AML-193 (cell line): ENCODE results near the gene PPP1R12B.
"Not testable (repeated sequence)": the region's sequence is repeated elsewhere in the genome, so short reads cannot be mapped to it uniquely, and the experiment has no call there.

Experiments used
- DNase-seq, 2 experiments: peaks; one replicate each; lab custom pipeline; 2025; lab: John Stamatoyannopoulos, UW

The PPP1R12B gene

DNA sequence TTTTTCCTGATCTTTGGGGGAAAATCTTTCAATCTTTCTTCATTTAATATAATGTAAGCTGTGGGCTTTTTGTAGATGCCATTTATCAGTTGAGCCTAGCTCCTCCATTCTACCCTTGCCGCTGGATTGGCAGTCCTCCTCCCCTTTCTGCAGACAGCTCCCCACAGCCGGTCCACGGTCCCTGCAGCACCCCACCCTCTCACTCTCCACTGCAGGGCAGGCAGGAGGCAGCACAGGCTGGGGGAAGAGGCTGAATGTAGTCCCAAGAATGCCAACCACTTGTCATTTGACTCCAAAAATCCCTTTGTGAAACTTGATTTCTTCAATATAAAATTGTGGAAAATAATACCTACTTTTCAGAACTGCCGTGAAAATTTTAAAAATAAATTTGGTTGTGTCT, 265.1 kb downstream of the PPP1R12B start:
- no peak for DNase-seq

GRCh38 chr1:202614363-202615207, 266.1 kb downstream of the PPP1R12B start:
- peak; percentile 5 to 15 for DNase-seq

DNA sequence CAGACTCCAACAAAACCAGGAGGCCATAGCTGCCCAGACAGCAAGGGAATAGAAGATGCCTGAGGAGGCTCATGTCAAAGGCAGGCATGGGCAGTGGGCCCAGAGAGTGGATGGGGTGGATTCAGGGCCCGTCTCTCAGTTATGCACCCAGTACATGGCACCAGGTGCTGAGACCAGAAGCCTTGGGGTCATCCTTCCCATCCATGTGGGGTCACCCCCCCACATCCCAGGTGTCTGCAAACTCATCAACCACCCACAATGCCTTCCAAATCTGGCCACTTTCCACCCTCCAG, 266.7 kb downstream of the PPP1R12B start:
- DNase-seq = not testable (repeated sequence)

DNA sequence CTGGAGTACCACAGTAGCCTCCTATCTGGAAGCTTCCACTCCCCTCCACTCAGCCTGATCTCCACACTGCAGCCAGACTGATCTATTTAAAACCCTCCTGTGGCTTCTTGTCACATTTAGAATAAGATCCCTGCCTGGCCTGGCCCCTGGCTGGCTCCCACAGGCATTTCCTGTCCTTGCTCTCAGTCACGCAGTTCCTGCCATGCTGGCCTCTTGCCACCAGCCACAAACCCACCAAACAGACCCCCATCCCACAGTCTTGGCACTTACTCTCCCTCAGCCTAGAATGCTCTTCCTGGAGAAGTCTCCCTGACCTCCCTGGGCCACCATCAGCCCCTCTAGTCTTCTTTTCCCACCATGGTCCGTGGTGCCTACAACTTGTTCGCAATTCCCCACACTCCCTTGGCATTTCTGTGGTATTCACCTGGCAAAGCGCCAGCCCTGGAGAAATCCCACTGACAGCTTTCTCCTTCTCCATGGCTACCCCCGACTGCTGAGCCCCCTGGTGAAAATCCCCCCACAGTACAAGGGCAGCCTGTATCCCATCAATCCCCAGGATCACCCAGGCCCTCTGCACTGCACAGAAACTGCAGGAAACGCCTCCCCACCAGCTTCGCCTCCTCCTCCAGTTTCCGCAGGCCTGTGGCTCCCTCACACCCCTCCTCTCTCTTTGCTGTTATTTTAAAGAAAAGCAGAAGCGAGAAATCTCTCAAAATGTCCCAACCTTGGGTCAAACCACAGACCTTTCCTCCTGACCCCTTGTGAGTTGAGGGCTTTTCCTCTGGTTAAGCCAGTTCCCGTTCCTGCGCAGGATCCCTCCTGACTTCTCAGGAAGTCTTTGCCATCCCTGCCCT, 267.2 kb downstream of the PPP1R12B start:
- peak; percentile 95 for DNase-seq

- DNase-seq = no peak
Measured at GRCh38 chr1:202616355-202616915, 267.9 kb downstream of the PPP1R12B start.

GRCh38 chr1:202619012-202619411, 270.5 kb downstream of the PPP1R12B start:
- DNase-seq = not testable (repeated sequence)

- DNase-seq = no peak
Measured at GRCh38 chr1:202619505-202619904, 271.0 kb downstream of the PPP1R12B start.

GRCh38 chr1:202620036-202620435, 271.5 kb downstream of the PPP1R12B start:
- DNase-seq = not testable (repeated sequence)

- DNase-seq = no peak
Measured at GRCh38 chr1:202621446-202621845, 272.9 kb downstream of the PPP1R12B start.

DNA sequence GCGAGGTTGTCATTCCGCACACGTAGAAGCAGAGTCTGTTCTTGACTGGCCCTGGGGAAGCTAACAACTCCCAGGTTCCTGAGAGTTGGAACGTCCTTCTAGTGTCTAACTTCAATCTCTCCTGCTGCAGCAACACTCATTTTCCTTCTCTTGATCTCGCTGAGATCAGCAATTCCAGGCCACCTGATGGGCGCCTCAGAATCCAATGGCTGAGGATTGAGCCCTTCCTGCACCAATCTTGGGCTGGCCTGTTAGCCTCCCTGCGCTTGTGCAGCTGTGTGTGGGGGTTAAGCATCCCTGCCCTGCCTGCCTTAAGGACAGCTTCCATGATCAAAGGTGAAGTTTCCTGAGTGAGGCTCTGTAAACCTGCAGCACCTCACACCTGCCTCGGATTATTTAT, 273.9 kb downstream of the PPP1R12B start:
- DNase-seq = no peak

GRCh38 chr1:202623075-202623474, 274.6 kb downstream of the PPP1R12B start:
- no peak for DNase-seq

- not testable (repeated sequence) for DNase-seq
Measured at GRCh38 chr1:202623476-202623875, 275.0 kb downstream of the PPP1R12B start.

DNA sequence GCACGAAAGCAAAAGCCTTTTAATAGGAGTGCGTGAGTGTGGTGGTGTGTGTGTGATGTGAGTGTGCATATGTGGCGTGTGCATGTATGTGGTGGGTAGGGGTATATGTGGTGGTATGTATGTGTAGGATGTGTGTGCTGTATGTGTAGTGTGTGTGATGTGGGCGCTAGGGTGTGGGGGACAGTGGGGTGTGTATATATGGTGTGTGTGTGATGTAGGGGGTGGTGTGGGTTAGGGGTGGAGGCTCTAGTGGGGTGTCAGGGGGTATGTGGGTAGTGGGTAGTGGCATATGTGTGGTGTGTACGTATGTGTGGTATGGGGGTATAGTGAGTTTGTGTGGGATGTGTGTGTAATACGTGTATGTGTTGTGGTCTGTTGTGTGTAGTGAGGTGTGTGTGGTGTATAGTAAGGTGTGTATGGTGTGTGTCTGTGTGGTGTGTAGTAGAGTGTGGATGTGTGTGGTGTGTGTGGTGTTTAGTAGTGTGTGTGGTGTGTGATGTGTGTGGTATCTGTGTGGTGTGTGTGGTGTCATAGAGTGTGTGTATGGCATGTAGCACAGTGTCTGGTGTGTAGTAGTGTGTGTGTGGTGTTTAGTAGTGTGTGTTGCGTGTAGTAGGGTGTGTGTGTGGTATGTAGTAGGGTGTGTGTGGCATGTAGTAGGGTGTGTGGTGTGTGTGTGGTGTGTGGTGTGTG, 275.7 kb downstream of the PPP1R12B start:
- no peak for DNase-seq

GRCh38 chr1:202624781-202625108, 276.2 kb downstream of the PPP1R12B start:
- no peak for DNase-seq

- peak; percentile 53 to 54 for DNase-seq
Measured at GRCh38 chr1:202625416-202626360, 277.2 kb downstream of the PPP1R12B start.

- not testable (repeated sequence) for DNase-seq
Measured at GRCh38 chr1:202627036-202627435, 278.5 kb downstream of the PPP1R12B start.

DNA sequence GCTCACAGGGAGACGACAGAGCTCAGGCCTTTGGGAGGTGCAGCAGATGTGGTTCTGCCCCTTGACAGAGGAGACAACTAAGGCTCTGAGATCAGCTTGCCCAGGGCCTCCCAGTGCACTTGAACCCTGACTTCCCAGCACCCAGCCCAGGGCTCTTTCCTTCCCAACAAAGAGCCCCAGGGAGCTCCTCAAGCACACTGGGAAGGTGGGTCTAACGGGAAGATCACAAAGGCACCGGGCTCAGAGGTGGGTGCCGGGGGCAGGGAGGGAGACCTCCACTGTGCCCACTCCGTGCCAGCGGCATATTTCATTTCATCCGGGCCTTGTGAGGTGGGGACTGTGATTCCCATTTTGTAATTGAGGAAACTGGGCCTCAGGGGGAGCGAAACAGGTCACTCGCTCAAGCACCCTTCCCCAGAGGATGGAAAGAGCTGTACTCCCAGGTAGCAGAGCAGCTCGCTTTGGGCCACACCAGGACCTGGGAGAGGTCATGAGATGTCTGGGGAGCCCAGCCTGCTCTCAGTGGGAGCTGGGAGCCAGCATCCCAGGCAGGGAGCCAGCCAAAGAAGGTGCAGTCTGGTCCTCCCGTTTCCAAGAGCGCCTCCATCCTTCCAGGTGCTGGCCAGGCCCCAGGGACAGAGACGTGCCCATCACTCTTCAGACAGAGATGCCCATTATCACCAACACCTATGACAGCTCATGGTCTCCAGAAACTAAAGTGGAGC, 279.5 kb downstream of the PPP1R12B start:
- no peak for DNase-seq

DNA sequence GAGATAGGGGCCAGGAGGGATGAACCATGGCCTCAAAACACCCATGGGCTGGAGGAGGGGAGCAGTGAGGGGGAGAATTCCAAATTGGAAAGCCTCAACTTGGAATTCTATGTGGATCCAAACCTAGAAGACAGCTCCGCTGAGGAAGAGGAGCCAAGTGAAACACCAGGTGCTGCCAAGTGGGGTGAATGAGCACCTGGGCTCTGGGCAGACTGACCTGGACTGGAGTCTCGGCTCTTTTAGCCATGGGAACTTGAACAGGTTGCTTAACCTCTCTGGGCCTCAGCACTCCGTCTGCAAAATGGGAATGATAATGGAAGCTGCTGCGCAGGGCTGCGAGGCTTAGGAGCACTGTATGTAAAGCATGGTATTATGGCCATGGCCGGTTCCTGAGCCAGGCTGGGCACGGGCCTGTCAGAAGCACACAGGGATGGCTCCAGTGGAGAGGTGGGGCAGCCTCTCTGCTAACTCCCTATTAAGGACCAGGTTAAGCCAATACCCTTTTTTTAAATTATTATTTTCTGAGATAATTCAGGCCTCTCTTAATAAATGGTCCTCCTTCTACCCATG, 280.2 kb downstream of the PPP1R12B start:
- no peak for DNase-seq

GRCh38 chr1:202629257-202629811, 280.8 kb downstream of the PPP1R12B start:
- DNase-seq = peak; percentile 70 to 80

GRCh38 chr1:202630096-202630495, 281.6 kb downstream of the PPP1R12B start:
- not testable (repeated sequence) for DNase-seq
